NCI-H345 (cell line): ENCODE results near the gene HES5.
A peak's percentile ranks its signal among the peaks of the same experiment; 100 is the strongest.

Experiments
- DNase-seq: peaks from one replicate; lab custom pipeline; 2025; lab: John Stamatoyannopoulos, UW

Gene HES5

GRCh38 chr1:2499986-2500596 lies 30.0 kb downstream of the HES5 start:
- no peak for DNase-seq

- no peak for DNase-seq
These were observed 30.8 kb downstream of the HES5 start for GRCh38 chr1:2499260-2499659.

- DNase-seq, result no peak
These were observed 31.4 kb downstream of the HES5 start for GRCh38 chr1:2498648-2499047.

GRCh38 chr1:2497891-2498290 lies 32.2 kb downstream of the HES5 start:
- no peak for DNase-seq

GRCh38 chr1:2496746-2497145 lies 33.3 kb downstream of the HES5 start:
- no peak for DNase-seq

- no peak for DNase-seq
These were observed 33.9 kb downstream of the HES5 start for GRCh38 chr1:2496087-2496622.

GRCh38 chr1:2495546-2495945 lies 34.5 kb downstream of the HES5 start:
- DNase-seq, result no peak

GRCh38 chr1:2495026-2495425 lies 35.0 kb downstream of the HES5 start:
- no peak for DNase-seq

GRCh38 chr1:2494323-2494693 lies 35.8 kb downstream of the HES5 start:
- no peak for DNase-seq

GRCh38 chr1:2493691-2494322 lies 36.3 kb downstream of the HES5 start:
- no peak for DNase-seq

- no peak for DNase-seq
These were observed 36.8 kb downstream of the HES5 start for GRCh38 chr1:2493218-2493617.

GRCh38 chr1:2492091-2492490 lies 38.0 kb downstream of the HES5 start:
- DNase-seq, result peak; percentile 7

- DNase-seq, result no peak
These were observed 40.4 kb downstream of the HES5 start for GRCh38 chr1:2489615-2490014.

- no peak for DNase-seq
These were observed 41.4 kb downstream of the HES5 start for GRCh38 chr1:2488688-2489087.

GRCh38 chr1:2486558-2486957 lies 43.5 kb downstream of the HES5 start:
- no peak for DNase-seq

- no peak for DNase-seq
These were observed 44.0 kb downstream of the HES5 start for GRCh38 chr1:2486041-2486440.

- DNase-seq, result no peak
These were observed 46.1 kb downstream of the HES5 start for GRCh38 chr1:2483970-2484369.

GRCh38 chr1:2483026-2483425 lies 47.0 kb downstream of the HES5 start:
- DNase-seq, result no peak

GRCh38 chr1:2482588-2482987 lies 47.5 kb downstream of the HES5 start:
- DNase-seq, result no peak

GRCh38 chr1:2481885-2482284 lies 48.2 kb downstream of the HES5 start:
- DNase-seq, result peak; percentile 92

GRCh38 chr1:2480986-2481364 lies 49.1 kb downstream of the HES5 start:
- peak; percentile 74 for DNase-seq

GRCh38 chr1:2480236-2480985 lies 49.7 kb downstream of the HES5 start:
- DNase-seq, result no peak

GRCh38 chr1:2479618-2480017 lies 50.4 kb downstream of the HES5 start:
- DNase-seq, result no peak
